WTC11 (cell line): ENCODE data around the gene NFX1. TPM values are rescaled to one million over a fixed set of nuclear protein-coding genes. Genes with fewer than 3 reads are reported as not detected.

ENCODE experiments used
- ATAC-seq: fragments of 200-7000 bp; cut with Tn5 transposase; 2 replicates; pipeline ENCODE4 v1.10.0; 2021; ENCODE audit warnings: mild to moderate bottlenecking, moderate library complexity
- CTCF ChIA-PET: fragments of 300-600 bp; sonication (Branson Sonifier 250); formaldehyde crosslinking; loops from one replicate; lab custom pipeline; 2021; ENCODE audit warnings: antibody characterized with exemption; lab: Charles Lee
- POLR2A ChIA-PET: fragments of 350-600 bp; sonication (Branson Sonifier 250); formaldehyde crosslinking; loops from one replicate; lab custom pipeline; 2021; ENCODE audit warnings: antibody characterized with exemption; lab: Charles Lee
- DNase-seq: peaks from one replicate; pipeline ENCODE4 v3.0.0; 2021; ENCODE audit warnings: low spot score
- H3K27ac Mint-ChIP-seq: 2 replicates; pipeline ENCODE4 v1.8.0; 2021; ENCODE audit warnings: mixed read lengths
- H3K27me3 Mint-ChIP-seq: 2 replicates; pipeline ENCODE4 v1.8.0; 2021; ENCODE audit warnings: low read depth, mild to moderate bottlenecking, moderate library complexity, mixed read lengths
- H3K36me3 Mint-ChIP-seq: 2 replicates; pipeline ENCODE4 v1.8.0; 2021; ENCODE audit warnings: mixed read lengths
- H3K4me1 Mint-ChIP-seq: 2 replicates; pipeline ENCODE4 v1.8.0; 2022; ENCODE audit warnings: mixed read lengths
- H3K4me3 Mint-ChIP-seq: 2 replicates; pipeline ENCODE4 v1.8.0; 2021; ENCODE audit warnings: mild to moderate bottlenecking, moderate library complexity, mixed read lengths
- H3K9me3 Mint-ChIP-seq: 2 replicates; pipeline ENCODE4 v1.8.0; 2021; ENCODE audit warnings: mixed read lengths
- ATF1 ChIP-seq: sonication (generic); formaldehyde crosslinking; IDR thresholded peaks from 2 replicates; pipeline ENCODE4 v1.8.1; 2023; ENCODE audit warnings: mild to moderate bottlenecking, moderate library complexity, missing genetic modification reagents
- ATF3 ChIP-seq: sonication (generic); formaldehyde crosslinking; conservative IDR thresholded peaks from 2 replicates; pipeline ENCODE4 v1.8.1; 2022; ENCODE audit warnings: mild to moderate bottlenecking, missing genetic modification reagents
- CREB1 ChIP-seq: sonication (generic); formaldehyde crosslinking; IDR thresholded peaks from 2 replicates; pipeline ENCODE4 v1.8.0; 2023; ENCODE audit warnings: mild to moderate bottlenecking, missing genetic modification reagents
- CREM ChIP-seq: sonication (generic); formaldehyde crosslinking; IDR thresholded peaks from 2 replicates; pipeline ENCODE4 v1.8.1; 2022; ENCODE audit warnings: mild to moderate bottlenecking, missing genetic modification reagents, moderate library complexity
- EMX1 ChIP-seq: fragments of 250-450 bp; sonication (Bioruptor Pico); IDR thresholded peaks from 2 replicates; pipeline ENCODE4 v1.8.0; 2021; ENCODE audit warnings: mild to moderate bottlenecking
- GTF2I ChIP-seq: fragments of 250-450 bp; sonication (Bioruptor Pico); conservative IDR thresholded peaks from 2 replicates; pipeline ENCODE4 v1.4.0; 2021; ENCODE audit warnings: mild to moderate bottlenecking
- HMGA2 ChIP-seq: fragments of 250-450 bp; sonication (Bioruptor Pico); IDR thresholded peaks from 2 replicates; pipeline ENCODE4 v1.4.0; 2021; ENCODE audit warnings: mild to moderate bottlenecking, moderate library complexity
- JUN ChIP-seq: sonication (generic); formaldehyde crosslinking; IDR thresholded peaks from 2 replicates; pipeline ENCODE4 v1.8.0; 2023; ENCODE audit warnings: mild to moderate bottlenecking, missing genetic modification reagents
- MYBL2 ChIP-seq: sonication (generic); formaldehyde crosslinking; IDR thresholded peaks from 2 replicates; pipeline ENCODE4 v1.8.1; 2023; ENCODE audit warnings: mild to moderate bottlenecking, moderate library complexity, missing genetic modification reagents
- NFYB ChIP-seq: sonication (generic); formaldehyde crosslinking; conservative IDR thresholded peaks from 2 replicates; pipeline ENCODE4 v1.8.0; 2022; ENCODE audit warnings: low read depth, missing genetic modification reagents
- NR3C1 ChIP-seq: sonication (generic); formaldehyde crosslinking; conservative IDR thresholded peaks from 2 replicates; pipeline ENCODE4 v1.8.1; 2023; ENCODE audit warnings: low read depth, mild to moderate bottlenecking, missing genetic modification reagents
- PRRX2 ChIP-seq: fragments of 250-450 bp; sonication (Bioruptor Pico); IDR thresholded peaks from 2 replicates; pipeline ENCODE4 v1.8.0; 2021; ENCODE audit warnings: mild to moderate bottlenecking
- SMAD4 ChIP-seq: sonication (generic); formaldehyde crosslinking; IDR thresholded peaks from 2 replicates; pipeline ENCODE4 v1.8.0; 2022; ENCODE audit warnings: mild to moderate bottlenecking, missing genetic modification reagents
- SP1 ChIP-seq: sonication (generic); formaldehyde crosslinking; conservative IDR thresholded peaks from 2 replicates; pipeline ENCODE4 v1.8.1; 2022; ENCODE audit warnings: missing genetic modification reagents
- ZBTB21 ChIP-seq: sonication (generic); formaldehyde crosslinking; IDR thresholded peaks from 2 replicates; pipeline ENCODE4 v1.8.1; 2023; ENCODE audit warnings: mild to moderate bottlenecking, missing genetic modification reagents, borderline replicate concordance
- ZNF138 ChIP-seq: sonication (generic); formaldehyde crosslinking; conservative IDR thresholded peaks from 2 replicates; pipeline ENCODE4 v1.8.1; 2022; ENCODE audit warnings: mild to moderate bottlenecking, moderate library complexity, missing genetic modification reagents
- ZNF263 ChIP-seq: sonication (generic); formaldehyde crosslinking; IDR thresholded peaks from 2 replicates; pipeline ENCODE4 v1.8.1; 2022; ENCODE audit warnings: low read depth, mild to moderate bottlenecking, moderate library complexity, missing genetic modification reagents
- ZNF281 ChIP-seq: sonication (generic); formaldehyde crosslinking; IDR thresholded peaks from 2 replicates; pipeline ENCODE4 v1.8.0; 2023; ENCODE audit warnings: mild to moderate bottlenecking, missing genetic modification reagents
- ZNF416 ChIP-seq: fragments of 250-450 bp; sonication (Bioruptor Pico); IDR thresholded peaks from 2 replicates; pipeline ENCODE4 v1.9.0; 2021; ENCODE audit warnings: mild to moderate bottlenecking, inconsistent platforms
- ZNF423 ChIP-seq: fragments of 250-450 bp; sonication (Bioruptor Pico); IDR thresholded peaks from 2 replicates; pipeline ENCODE4 v2.1.2; 2022; ENCODE audit warnings: mild to moderate bottlenecking, moderate library complexity
- ZNF425 ChIP-seq: fragments of 250-450 bp; sonication (Bioruptor Pico); conservative IDR thresholded peaks from 2 replicates; pipeline ENCODE4 v1.9.0; 2021; ENCODE audit warnings: mild to moderate bottlenecking
- total RNA-seq: library from RNA; stranded (reverse); gene quantifications from 3 replicates; pipeline ENCODE4 v1.2.3, GENCODE V29; 2021
- TF ChIP-seq, protein P1 (sequence below): sonication (generic); formaldehyde crosslinking; IDR thresholded peaks from 2 replicates; pipeline ENCODE4 v1.8.0; 2023; ENCODE audit warnings: missing genetic modification reagents
- TF ChIP-seq, protein P2 (sequence below): fragments of 250-450 bp; sonication (Bioruptor Pico); IDR thresholded peaks from 2 replicates; pipeline ENCODE4 v1.9.0; 2021; ENCODE audit warnings: moderate library complexity, mild to moderate bottlenecking, inconsistent platforms, borderline replicate concordance
- TF ChIP-seq, protein P3 (sequence below): fragments of 250-450 bp; sonication (Bioruptor Pico); IDR thresholded peaks from 2 replicates; pipeline ENCODE4 v1.9.0; 2021; ENCODE audit warnings: mild to moderate bottlenecking, borderline replicate concordance

The NFX1 gene
- total RNA-seq, 1 experiment from 2014 or later: 30.9 TPM

DNA sequence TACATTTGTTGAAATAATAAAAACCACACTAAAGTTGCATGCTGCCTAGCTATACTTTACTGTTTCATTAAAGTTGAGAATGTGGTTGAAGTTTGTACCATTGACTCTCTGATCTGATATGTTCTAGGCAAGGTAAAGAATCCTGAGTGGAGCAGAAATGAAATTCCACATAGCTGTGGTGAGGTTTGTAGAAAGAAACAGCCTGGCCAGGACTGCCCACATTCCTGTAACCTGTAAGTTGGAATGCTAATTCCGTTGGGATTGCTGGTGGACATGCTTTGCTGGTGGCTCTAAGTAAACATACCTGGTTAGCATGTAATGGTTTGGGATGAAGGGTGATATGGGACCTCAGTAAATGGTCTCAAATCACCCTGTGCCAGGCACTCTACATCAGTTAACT, 16.8 kb downstream of the NFX1 start:
- H3K36me3 Mint-ChIP-seq: peaks cover 42% of the 10 kb centered on the region
- no peaks in the 10 kb centered on the region for H3K9me3 Mint-ChIP-seq
- no peak overlapping the region for H3K27ac Mint-ChIP-seq
- ChIA-PET CTCF (no interaction called here), POLR2A (no interaction called here)
- no peak overlapping the region for H3K4me3 Mint-ChIP-seq
- no peaks in the 10 kb centered on the region for H3K4me1 Mint-ChIP-seq
- DNase-seq: no peak
- H3K27me3 Mint-ChIP-seq: no peaks in the 10 kb centered on the region
- TF ChIP-seq SMAD4 (CRISPR knock-in tag): no peak
- TF ChIP-seq NR3C1 (CRISPR knock-in tag): no peak
- TF ChIP-seq GTF2I (CRISPR knock-in tag): no peak
- TF ChIP-seq ZNF281 (CRISPR knock-in tag): no peak
- no peak for TF ChIP-seq CREB1
- TF ChIP-seq, protein P1, sequence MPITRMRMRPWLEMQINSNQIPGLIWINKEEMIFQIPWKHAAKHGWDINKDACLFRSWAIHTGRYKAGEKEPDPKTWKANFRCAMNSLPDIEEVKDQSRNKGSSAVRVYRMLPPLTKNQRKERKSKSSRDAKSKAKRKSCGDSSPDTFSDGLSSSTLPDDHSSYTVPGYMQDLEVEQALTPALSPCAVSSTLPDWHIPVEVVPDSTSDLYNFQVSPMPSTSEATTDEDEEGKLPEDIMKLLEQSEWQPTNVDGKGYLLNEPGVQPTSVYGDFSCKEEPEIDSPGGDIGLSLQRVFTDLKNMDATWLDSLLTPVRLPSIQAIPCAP (CRISPR knock-in tag): no peak
- no peak for TF ChIP-seq ATF1
- no peak for TF ChIP-seq CREM (CRISPR knock-in tag)
- no peak for TF ChIP-seq ATF3 (CRISPR knock-in tag)
- TF ChIP-seq ZBTB21 (CRISPR knock-in tag): no peak
- TF ChIP-seq ZNF423 (CRISPR knock-in tag): no peak
- TF ChIP-seq MYBL2 (CRISPR knock-in tag): no peak
- TF ChIP-seq ZNF138 (CRISPR knock-in tag): no peak
- TF ChIP-seq EMX1 (CRISPR knock-in tag): no peak
- TF ChIP-seq, all 79 proteins: peak for 0
- ATAC-seq: no peak

- DNase-seq: no peak
- TF ChIP-seq ZNF425: no peak
- no peak for TF ChIP-seq ZNF263
- no peak for TF ChIP-seq HMGA2
- no peak for TF ChIP-seq JUN (CRISPR knock-in tag)
- TF ChIP-seq NFYB: no peak
- TF ChIP-seq, protein P2, sequence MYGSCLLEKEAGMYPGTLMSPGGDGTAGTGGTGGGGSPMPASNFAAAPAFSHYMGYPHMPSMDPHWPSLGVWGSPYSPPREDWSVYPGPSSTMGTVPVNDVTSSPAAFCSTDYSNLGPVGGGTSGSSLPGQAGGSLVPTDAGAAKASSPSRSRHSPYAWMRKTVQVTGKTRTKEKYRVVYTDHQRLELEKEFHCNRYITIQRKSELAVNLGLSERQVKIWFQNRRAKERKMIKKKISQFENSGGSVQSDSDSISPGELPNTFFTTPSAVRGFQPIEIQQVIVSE (CRISPR knock-in tag): no peak
- no peak for TF ChIP-seq SP1
- no peak for TF ChIP-seq PRRX2
- TF ChIP-seq, protein P3, sequence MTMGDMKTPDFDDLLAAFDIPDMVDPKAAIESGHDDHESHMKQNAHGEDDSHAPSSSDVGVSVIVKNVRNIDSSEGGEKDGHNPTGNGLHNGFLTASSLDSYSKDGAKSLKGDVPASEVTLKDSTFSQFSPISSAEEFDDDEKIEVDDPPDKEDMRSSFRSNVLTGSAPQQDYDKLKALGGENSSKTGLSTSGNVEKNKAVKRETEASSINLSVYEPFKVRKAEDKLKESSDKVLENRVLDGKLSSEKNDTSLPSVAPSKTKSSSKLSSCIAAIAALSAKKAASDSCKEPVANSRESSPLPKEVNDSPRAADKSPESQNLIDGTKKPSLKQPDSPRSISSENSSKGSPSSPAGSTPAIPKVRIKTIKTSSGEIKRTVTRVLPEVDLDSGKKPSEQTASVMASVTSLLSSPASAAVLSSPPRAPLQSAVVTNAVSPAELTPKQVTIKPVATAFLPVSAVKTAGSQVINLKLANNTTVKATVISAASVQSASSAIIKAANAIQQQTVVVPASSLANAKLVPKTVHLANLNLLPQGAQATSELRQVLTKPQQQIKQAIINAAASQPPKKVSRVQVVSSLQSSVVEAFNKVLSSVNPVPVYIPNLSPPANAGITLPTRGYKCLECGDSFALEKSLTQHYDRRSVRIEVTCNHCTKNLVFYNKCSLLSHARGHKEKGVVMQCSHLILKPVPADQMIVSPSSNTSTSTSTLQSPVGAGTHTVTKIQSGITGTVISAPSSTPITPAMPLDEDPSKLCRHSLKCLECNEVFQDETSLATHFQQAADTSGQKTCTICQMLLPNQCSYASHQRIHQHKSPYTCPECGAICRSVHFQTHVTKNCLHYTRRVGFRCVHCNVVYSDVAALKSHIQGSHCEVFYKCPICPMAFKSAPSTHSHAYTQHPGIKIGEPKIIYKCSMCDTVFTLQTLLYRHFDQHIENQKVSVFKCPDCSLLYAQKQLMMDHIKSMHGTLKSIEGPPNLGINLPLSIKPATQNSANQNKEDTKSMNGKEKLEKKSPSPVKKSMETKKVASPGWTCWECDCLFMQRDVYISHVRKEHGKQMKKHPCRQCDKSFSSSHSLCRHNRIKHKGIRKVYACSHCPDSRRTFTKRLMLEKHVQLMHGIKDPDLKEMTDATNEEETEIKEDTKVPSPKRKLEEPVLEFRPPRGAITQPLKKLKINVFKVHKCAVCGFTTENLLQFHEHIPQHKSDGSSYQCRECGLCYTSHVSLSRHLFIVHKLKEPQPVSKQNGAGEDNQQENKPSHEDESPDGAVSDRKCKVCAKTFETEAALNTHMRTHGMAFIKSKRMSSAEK (CRISPR knock-in tag): no peak
- no peak for TF ChIP-seq ZBTB21 (CRISPR knock-in tag)
- TF ChIP-seq ZNF281 (CRISPR knock-in tag): no peak
- TF ChIP-seq ZNF416: no peak
- Mint-ChIP-seq H3K27ac (no peak overlapping the region), H3K27me3 (no peaks in the 10 kb centered on the region), H3K36me3 (peaks cover 47% of the 10 kb centered on the region), H3K9me3 (no peaks in the 10 kb centered on the region), H3K4me1 (no peaks in the 10 kb centered on the region), H3K4me3 (no peak overlapping the region)
- POLR2A ChIA-PET: no interaction called here
- no peak for ATAC-seq
- CTCF ChIA-PET: no interaction called here
Measured at GRCh38 chr9:33309903-33310302, 19.6 kb downstream of the NFX1 start.
